Measurements from ENCODE around the gene ATF7IP2. TPM values are rescaled to one million over a fixed set of nuclear protein-coding genes. Genes with fewer than 3 reads are reported as not detected.
A peak's percentile ranks its signal among the peaks of the same experiment; 100 is the strongest.

The ATF7IP2 gene
- total and polyA plus RNA-seq, 9 of the 15 experiments (the other 6 are each of a cell fraction or from before 2014, with no cell fraction given): 131 to 515 (median 196) TPM

DNA sequence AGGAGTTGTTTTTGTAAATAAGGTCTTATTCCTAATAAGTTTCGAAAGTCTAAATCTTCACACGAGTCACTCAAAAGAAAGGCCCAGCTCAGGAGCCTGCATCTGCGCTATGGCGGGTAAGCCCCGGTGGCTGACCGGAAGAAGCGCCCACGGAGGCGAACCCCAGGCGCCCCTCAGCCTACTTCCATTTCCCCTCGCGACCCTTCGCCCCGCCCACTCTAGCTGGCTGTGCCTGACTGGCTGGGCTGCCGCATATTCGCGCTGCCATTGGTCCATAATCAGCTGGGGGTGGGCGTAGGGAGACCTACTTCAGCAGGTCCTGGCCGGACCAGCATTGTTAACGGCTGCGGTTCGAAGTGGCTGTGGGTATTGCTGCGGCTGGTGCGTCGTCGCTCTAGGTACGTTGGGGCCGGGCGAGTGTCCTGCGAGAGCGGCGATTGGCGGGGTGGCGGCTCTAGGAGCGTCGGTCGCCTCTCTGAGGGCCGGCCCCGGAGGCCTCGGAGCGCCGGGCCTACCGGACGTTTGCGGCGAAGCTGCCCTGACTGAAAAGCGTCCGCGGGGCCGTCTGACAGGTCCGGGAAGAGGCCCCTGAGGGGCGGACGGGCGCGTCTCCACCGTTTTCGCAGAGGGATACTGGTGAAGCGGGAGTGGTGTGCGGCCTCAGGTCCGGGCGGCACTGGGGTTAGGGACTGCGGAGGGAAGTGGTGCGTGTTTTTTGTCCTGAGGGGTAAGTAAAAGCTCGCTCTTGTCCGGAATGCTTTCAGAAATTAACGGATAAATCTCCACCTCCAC is at the start of gene ATF7IP2 (continued):
- TF ChIP-seq, protein P1, sequence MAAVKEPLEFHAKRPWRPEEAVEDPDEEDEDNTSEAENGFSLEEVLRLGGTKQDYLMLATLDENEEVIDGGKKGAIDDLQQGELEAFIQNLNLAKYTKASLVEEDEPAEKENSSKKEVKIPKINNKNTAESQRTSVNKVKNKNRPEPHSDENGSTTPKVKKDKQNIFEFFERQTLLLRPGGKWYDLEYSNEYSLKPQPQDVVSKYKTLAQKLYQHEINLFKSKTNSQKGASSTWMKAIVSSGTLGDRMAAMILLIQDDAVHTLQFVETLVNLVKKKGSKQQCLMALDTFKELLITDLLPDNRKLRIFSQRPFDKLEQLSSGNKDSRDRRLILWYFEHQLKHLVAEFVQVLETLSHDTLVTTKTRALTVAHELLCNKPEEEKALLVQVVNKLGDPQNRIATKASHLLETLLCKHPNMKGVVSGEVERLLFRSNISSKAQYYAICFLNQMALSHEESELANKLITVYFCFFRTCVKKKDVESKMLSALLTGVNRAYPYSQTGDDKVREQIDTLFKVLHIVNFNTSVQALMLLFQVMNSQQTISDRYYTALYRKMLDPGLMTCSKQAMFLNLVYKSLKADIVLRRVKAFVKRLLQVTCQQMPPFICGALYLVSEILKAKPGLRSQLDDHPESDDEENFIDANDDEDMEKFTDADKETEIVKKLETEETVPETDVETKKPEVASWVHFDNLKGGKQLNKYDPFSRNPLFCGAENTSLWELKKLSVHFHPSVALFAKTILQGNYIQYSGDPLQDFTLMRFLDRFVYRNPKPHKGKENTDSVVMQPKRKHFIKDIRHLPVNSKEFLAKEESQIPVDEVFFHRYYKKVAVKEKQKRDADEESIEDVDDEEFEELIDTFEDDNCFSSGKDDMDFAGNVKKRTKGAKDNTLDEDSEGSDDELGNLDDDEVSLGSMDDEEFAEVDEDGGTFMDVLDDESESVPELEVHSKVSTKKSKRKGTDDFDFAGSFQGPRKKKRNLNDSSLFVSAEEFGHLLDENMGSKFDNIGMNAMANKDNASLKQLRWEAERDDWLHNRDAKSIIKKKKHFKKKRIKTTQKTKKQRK (IDR thresholded peaks at IDR 0.05; ENCODE audit: borderline replicate concordance, low read depth, low read length): no peak
- TF ChIP-seq TCF7L2 (IDR thresholded peaks at IDR 0.05; ENCODE audit: low read depth, low read length): no peak
- TF ChIP-seq, protein P2, sequence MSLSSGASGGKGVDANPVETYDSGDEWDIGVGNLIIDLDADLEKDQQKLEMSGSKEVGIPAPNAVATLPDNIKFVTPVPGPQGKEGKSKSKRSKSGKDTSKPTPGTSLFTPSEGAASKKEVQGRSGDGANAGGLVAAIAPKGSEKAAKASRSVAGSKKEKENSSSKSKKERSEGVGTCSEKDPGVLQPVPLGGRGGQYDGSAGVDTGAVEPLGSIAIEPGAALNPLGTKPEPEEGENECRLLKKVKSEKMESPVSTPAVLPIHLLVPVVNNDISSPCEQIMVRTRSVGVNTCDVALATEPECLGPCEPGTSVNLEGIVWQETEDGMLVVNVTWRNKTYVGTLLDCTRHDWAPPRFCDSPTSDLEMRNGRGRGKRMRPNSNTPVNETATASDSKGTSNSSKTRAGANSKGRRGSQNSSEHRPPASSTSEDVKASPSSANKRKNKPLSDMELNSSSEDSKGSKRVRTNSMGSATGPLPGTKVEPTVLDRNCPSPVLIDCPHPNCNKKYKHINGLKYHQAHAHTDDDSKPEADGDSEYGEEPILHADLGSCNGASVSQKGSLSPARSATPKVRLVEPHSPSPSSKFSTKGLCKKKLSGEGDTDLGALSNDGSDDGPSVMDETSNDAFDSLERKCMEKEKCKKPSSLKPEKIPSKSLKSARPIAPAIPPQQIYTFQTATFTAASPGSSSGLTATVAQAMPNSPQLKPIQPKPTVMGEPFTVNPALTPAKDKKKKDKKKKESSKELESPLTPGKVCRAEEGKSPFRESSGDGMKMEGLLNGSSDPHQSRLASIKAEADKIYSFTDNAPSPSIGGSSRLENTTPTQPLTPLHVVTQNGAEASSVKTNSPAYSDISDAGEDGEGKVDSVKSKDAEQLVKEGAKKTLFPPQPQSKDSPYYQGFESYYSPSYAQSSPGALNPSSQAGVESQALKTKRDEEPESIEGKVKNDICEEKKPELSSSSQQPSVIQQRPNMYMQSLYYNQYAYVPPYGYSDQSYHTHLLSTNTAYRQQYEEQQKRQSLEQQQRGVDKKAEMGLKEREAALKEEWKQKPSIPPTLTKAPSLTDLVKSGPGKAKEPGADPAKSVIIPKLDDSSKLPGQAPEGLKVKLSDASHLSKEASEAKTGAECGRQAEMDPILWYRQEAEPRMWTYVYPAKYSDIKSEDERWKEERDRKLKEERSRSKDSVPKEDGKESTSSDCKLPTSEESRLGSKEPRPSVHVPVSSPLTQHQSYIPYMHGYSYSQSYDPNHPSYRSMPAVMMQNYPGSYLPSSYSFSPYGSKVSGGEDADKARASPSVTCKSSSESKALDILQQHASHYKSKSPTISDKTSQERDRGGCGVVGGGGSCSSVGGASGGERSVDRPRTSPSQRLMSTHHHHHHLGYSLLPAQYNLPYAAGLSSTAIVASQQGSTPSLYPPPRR (CRISPR knock-in tag; IDR thresholded peaks at IDR 0.05; ENCODE audit: borderline replicate concordance): no peak
- TF ChIP-seq ZNF212 (CRISPR knock-in tag; IDR thresholded peaks at IDR 0.05): no peak
- TF ChIP-seq MTA2 (IDR thresholded peaks at IDR 0.05; ENCODE audit: low read depth): no peak
- TF ChIP-seq ARHGAP35 (IDR thresholded peaks at IDR 0.05; ENCODE audit: partially characterized antibody): no peak
- TF ChIP-seq, protein P3, sequence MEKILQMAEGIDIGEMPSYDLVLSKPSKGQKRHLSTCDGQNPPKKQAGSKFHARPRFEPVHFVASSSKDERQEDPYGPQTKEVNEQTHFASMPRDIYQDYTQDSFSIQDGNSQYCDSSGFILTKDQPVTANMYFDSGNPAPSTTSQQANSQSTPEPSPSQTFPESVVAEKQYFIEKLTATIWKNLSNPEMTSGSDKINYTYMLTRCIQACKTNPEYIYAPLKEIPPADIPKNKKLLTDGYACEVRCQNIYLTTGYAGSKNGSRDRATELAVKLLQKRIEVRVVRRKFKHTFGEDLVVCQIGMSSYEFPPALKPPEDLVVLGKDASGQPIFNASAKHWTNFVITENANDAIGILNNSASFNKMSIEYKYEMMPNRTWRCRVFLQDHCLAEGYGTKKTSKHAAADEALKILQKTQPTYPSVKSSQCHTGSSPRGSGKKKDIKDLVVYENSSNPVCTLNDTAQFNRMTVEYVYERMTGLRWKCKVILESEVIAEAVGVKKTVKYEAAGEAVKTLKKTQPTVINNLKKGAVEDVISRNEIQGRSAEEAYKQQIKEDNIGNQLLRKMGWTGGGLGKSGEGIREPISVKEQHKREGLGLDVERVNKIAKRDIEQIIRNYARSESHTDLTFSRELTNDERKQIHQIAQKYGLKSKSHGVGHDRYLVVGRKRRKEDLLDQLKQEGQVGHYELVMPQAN (IDR thresholded peaks at IDR 0.05; ENCODE audit: borderline replicate concordance): peak; percentile 30; the same call in 1 of the 2 replicates
- TF ChIP-seq ZNF586 (CRISPR knock-in tag; conservative IDR thresholded peaks at IDR 0.05): no peak
- TF ChIP-seq, protein P4, sequence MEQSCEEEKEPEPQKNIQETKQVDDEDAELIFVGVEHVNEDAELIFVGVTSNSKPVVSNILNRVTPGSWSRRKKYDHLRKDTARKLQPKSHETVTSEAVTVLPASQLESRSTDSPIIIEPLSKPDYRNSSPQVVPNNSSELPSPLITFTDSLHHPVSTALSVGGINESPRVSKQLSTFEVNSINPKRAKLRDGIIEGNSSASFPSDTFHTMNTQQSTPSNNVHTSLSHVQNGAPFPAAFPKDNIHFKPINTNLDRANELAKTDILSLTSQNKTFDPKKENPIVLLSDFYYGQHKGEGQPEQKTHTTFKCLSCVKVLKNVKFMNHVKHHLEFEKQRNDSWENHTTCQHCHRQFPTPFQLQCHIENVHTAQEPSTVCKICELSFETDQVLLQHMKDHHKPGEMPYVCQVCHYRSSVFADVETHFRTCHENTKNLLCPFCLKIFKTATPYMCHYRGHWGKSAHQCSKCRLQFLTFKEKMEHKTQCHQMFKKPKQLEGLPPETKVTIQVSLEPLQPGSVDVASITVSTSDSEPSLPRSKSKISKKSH (CRISPR knock-in tag; IDR thresholded peaks at IDR 0.05): peak; percentile 77; the same call in 1 of the 2 replicates
- TF ChIP-seq MTA3 (IDR thresholded peaks at IDR 0.05; ENCODE audit: borderline replicate concordance): peak; percentile 95
- TF ChIP-seq ZSCAN29 (IDR thresholded peaks at IDR 0.05): 0 out of 2 replicates have a peak, but pooled peaks have one; percentile 47
- no peak for TF ChIP-seq ESRRB (CRISPR knock-in tag; IDR thresholded peaks at IDR 0.05; ENCODE audit: borderline replicate concordance)
- no peak for TF ChIP-seq ZNF354B (CRISPR knock-in tag; IDR thresholded peaks at IDR 0.05)
- no peak for TF ChIP-seq NBN (IDR thresholded peaks at IDR 0.05; ENCODE audit: low read depth)
- no peak for TF ChIP-seq GABPB2 (CRISPR knock-in tag; conservative IDR thresholded peaks at IDR 0.05)
- peak; percentile 80 for TF ChIP-seq EGR1 (conservative IDR thresholded peaks at IDR 0.05)
